Cardiac muscle cell (in vitro differentiated cells and primary cell): Measurements from ENCODE around the gene LPP. TPM values are rescaled to one million over a fixed set of nuclear protein-coding genes. Genes with fewer than 3 reads are reported as not detected.

ENCODE experiments used
- DNase-seq, 2 donors: peaks; one replicate each; pipeline versions ENCODE4 v3.0.0 to v3.0.0-alpha.2; 2010 to 2017; ENCODE audit warnings: low read depth in 1 of 2, low spot score in 1 of 2
- H3K27ac ChIP-seq: fragments of 200-600 bp; sonication (generic); 2 replicates; pipeline ENCODE4 v1.5.1; 2016
- H3K27me3 ChIP-seq: fragments of 200-600 bp; sonication (generic); 2 replicates; pipeline ENCODE4 v1.6.0; 2016; ENCODE audit warnings: control low read depth
- H3K36me3 ChIP-seq: fragments of 200-600 bp; sonication (generic); 2 replicates; pipeline ENCODE4 v1.5.1; 2016; ENCODE audit warnings: control low read depth
- H3K4me1 ChIP-seq: fragments of 200-600 bp; sonication (generic); 2 replicates; pipeline ENCODE4 v1.8.1; 2017; ENCODE audit warnings: low read depth, mild to moderate bottlenecking, mixed run types
- H3K4me3 ChIP-seq: fragments of 200-600 bp; sonication (generic); 2 replicates; pipeline ENCODE4 v1.5.1; 2016; ENCODE audit warnings: mild to moderate bottlenecking
- H3K9me3 ChIP-seq: fragments of 200-600 bp; sonication (generic); 2 replicates; pipeline ENCODE4 v1.5.1; 2017; ENCODE audit warnings: low read depth, mild to moderate bottlenecking, control low read depth
- CTCF ChIP-seq: IDR thresholded peaks from 2 replicates; pipeline ENCODE4 v1.5.1; 2012; ENCODE audit warnings: low read depth, mild to moderate bottlenecking, low read length
- polyA plus RNA-seq: library from polyadenylated mRNA; unstranded; fragments of >200 nt; fragmentation: Nextera tagmentation; extraction: Ambion mirVana; gene quantifications from 2 replicates; pipeline ENCODE4 v1.2.1, GENCODE V29; 2016
- total RNA-seq: library from RNA; depleted of rRNA; stranded (reverse); fragments of >200 nt; gene quantifications from 2 replicates; pipeline ENCODE4 v1.2.3, GENCODE V29; 2016

LPP gene
- total and polyA plus RNA-seq, 2 experiments from 2014 or later = 21.4 to 45.2 TPM

- no peaks in the 10 kb centered on the region for H3K36me3 ChIP-seq
- H3K4me3 ChIP-seq = no peak overlapping the region
- TF ChIP-seq CTCF = no peak
- H3K27me3 ChIP-seq = no peaks in the 10 kb centered on the region
- H3K9me3 ChIP-seq = no peaks in the 10 kb centered on the region
- H3K27ac ChIP-seq = no peak overlapping the region
- no peak for DNase-seq
- H3K4me1 ChIP-seq = no peaks in the 10 kb centered on the region
Observed at GRCh38 chr3:188385295-188385694, 231.3 kb downstream of the LPP start.

- H3K36me3 ChIP-seq = no peaks in the 10 kb centered on the region
- TF ChIP-seq CTCF = no peak
- no peak overlapping the region for H3K4me3 ChIP-seq
- H3K4me1 ChIP-seq = peaks cover 8% of the 10 kb centered on the region
- no peak overlapping the region for H3K27ac ChIP-seq
- no peak for DNase-seq
- peaks cover 5% of the 10 kb centered on the region for H3K27me3 ChIP-seq
- H3K9me3 ChIP-seq = no peaks in the 10 kb centered on the region
Observed at GRCh38 chr3:188389711-188390342, 235.9 kb downstream of the LPP start.

GRCh38 chr3:188390343-188390718 lies 236.4 kb downstream of the LPP start:
- Histone ChIP-seq H3K27me3 (peaks cover 5% of the 10 kb centered on the region), H3K4me3 (no peak overlapping the region), H3K27ac (no peak overlapping the region), H3K36me3 (no peaks in the 10 kb centered on the region), H3K4me1 (peaks cover 8% of the 10 kb centered on the region), H3K9me3 (no peaks in the 10 kb centered on the region)
- DNase-seq = no peak
- TF ChIP-seq CTCF = no peak

GRCh38 chr3:188390775-188391443 lies 237.0 kb downstream of the LPP start:
- H3K4me1 ChIP-seq = peaks cover 8% of the 10 kb centered on the region
- H3K36me3 ChIP-seq = no peaks in the 10 kb centered on the region
- DNase-seq = peak in 1 of 2 donors; percentile 25
- peaks cover 5% of the 10 kb centered on the region for H3K27me3 ChIP-seq
- H3K4me3 ChIP-seq = no peak overlapping the region
- H3K27ac ChIP-seq = no peak overlapping the region
- TF ChIP-seq CTCF = no peak
- no peaks in the 10 kb centered on the region for H3K9me3 ChIP-seq

GRCh38 chr3:188391592-188391991 lies 237.6 kb downstream of the LPP start:
- Histone ChIP-seq H3K27me3 (peaks cover 5% of the 10 kb centered on the region), H3K4me1 (peaks cover 14% of the 10 kb centered on the region), H3K9me3 (no peaks in the 10 kb centered on the region), H3K36me3 (no peaks in the 10 kb centered on the region), H3K27ac (no peak overlapping the region), H3K4me3 (no peak overlapping the region)
- TF ChIP-seq CTCF = no peak
- DNase-seq = no peak
